ENCODE results near the gene THSD7A. TPM values are rescaled to one million over a fixed set of nuclear protein-coding genes. Genes with fewer than 3 reads are reported as not detected.

Gene THSD7A
- total and polyA plus RNA-seq, 2 of the 8 experiments (the other 6 are each of a cell fraction or from before 2014, with no cell fraction given): 0.44 to 1.2 TPM

DNA sequence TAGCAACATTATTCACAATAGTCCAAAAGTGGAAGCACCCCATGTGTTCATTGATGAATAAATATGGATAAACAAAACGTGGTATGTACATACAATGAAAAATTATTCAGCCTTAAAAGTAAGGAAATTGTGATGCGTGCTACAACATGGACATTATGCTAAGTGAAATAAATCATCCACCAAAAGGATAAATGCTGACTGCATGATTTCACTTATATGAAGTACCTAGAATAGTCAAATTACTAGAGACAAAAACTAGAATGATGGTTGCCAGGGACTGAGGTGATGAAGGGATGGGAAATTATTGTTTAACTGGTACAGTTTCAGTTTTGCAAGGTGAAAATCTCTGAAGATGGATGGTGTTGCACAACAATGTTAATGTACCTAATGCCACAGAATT is 56.6 kb downstream of the THSD7A start (continued):
- TF ChIP-seq CTCF (IDR thresholded peaks at IDR 0.05; ENCODE audit: control extremely low read depth in 1 of 3, insufficient read depth in 1 of 3, low read depth in 1 of 3, low read length in 3 of 3) (no peak), CTBP2 (IDR thresholded peaks at IDR 0.05; ENCODE audit: borderline replicate concordance, insufficient read depth, insufficient read length, low read length) (no peak)

All from H1 (cell line).